Measurements from ENCODE around the gene SDCCAG8.

- TF ChIP-seq, protein P1, sequence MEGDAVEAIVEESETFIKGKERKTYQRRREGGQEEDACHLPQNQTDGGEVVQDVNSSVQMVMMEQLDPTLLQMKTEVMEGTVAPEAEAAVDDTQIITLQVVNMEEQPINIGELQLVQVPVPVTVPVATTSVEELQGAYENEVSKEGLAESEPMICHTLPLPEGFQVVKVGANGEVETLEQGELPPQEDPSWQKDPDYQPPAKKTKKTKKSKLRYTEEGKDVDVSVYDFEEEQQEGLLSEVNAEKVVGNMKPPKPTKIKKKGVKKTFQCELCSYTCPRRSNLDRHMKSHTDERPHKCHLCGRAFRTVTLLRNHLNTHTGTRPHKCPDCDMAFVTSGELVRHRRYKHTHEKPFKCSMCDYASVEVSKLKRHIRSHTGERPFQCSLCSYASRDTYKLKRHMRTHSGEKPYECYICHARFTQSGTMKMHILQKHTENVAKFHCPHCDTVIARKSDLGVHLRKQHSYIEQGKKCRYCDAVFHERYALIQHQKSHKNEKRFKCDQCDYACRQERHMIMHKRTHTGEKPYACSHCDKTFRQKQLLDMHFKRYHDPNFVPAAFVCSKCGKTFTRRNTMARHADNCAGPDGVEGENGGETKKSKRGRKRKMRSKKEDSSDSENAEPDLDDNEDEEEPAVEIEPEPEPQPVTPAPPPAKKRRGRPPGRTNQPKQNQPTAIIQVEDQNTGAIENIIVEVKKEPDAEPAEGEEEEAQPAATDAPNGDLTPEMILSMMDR (IDR thresholded peaks at IDR 0.05) = no peak
- TF ChIP-seq RAD21 (conservative IDR thresholded peaks at IDR 0.05 in 1 of 2, IDR thresholded peaks at IDR 0.05 in 1 of 2) (no peak), USF2 (IDR thresholded peaks at IDR 0.05) (no peak), MYC (IDR thresholded peaks at IDR 0.05; ENCODE audit: borderline replicate concordance, low read length) (no peak), NR3C1 (IDR thresholded peaks at IDR 0.05) (no peak), CBX2 (IDR thresholded peaks at IDR 0.05; ENCODE audit: borderline replicate concordance, low read depth) (no peak), BHLHE40 (IDR thresholded peaks at IDR 0.05; ENCODE audit: low read depth, low read length) (no peak), SMC3 (IDR thresholded peaks at IDR 0.05) (no peak), EP300 (IDR thresholded peaks at IDR 0.05) (no peak), E2F6 (IDR thresholded peaks at IDR 0.05; ENCODE audit: borderline replicate concordance, low read depth) (no peak), JUN (IDR thresholded peaks at IDR 0.05) (no peak), RFX5 (IDR thresholded peaks at IDR 0.05) (no peak)
- TF ChIP-seq, protein P2, sequence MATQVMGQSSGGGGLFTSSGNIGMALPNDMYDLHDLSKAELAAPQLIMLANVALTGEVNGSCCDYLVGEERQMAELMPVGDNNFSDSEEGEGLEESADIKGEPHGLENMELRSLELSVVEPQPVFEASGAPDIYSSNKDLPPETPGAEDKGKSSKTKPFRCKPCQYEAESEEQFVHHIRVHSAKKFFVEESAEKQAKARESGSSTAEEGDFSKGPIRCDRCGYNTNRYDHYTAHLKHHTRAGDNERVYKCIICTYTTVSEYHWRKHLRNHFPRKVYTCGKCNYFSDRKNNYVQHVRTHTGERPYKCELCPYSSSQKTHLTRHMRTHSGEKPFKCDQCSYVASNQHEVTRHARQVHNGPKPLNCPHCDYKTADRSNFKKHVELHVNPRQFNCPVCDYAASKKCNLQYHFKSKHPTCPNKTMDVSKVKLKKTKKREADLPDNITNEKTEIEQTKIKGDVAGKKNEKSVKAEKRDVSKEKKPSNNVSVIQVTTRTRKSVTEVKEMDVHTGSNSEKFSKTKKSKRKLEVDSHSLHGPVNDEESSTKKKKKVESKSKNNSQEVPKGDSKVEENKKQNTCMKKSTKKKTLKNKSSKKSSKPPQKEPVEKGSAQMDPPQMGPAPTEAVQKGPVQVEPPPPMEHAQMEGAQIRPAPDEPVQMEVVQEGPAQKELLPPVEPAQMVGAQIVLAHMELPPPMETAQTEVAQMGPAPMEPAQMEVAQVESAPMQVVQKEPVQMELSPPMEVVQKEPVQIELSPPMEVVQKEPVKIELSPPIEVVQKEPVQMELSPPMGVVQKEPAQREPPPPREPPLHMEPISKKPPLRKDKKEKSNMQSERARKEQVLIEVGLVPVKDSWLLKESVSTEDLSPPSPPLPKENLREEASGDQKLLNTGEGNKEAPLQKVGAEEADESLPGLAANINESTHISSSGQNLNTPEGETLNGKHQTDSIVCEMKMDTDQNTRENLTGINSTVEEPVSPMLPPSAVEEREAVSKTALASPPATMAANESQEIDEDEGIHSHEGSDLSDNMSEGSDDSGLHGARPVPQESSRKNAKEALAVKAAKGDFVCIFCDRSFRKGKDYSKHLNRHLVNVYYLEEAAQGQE (IDR thresholded peaks at IDR 0.05) = no peak
These were observed 31.3 kb downstream of the SDCCAG8 start for GRCh38 chr1:243287123-243287460.

Data from A549 (cell line).